K562 treated with DMSO at 1 percent for 4 hours (cell line): Measurements from ENCODE around the gene MAGEB1. TPM values are rescaled to one million over a fixed set of nuclear protein-coding genes. Genes with fewer than 3 reads are reported as not detected.

ENCODE experiments used
- total RNA-seq: library from RNA; unstranded; fragments of 300-600 nt; gene quantifications from 2 replicates; pipeline ENCODE4 v1.2.3, GENCODE V29; 2022; ENCODE audit not compliant: insufficient read depth

The MAGEB1 gene, protein sequence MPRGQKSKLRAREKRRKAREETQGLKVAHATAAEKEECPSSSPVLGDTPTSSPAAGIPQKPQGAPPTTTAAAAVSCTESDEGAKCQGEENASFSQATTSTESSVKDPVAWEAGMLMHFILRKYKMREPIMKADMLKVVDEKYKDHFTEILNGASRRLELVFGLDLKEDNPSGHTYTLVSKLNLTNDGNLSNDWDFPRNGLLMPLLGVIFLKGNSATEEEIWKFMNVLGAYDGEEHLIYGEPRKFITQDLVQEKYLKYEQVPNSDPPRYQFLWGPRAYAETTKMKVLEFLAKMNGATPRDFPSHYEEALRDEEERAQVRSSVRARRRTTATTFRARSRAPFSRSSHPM
- total RNA-seq = 27.2 and 30.7 TPM in 2 replicates

DNA sequence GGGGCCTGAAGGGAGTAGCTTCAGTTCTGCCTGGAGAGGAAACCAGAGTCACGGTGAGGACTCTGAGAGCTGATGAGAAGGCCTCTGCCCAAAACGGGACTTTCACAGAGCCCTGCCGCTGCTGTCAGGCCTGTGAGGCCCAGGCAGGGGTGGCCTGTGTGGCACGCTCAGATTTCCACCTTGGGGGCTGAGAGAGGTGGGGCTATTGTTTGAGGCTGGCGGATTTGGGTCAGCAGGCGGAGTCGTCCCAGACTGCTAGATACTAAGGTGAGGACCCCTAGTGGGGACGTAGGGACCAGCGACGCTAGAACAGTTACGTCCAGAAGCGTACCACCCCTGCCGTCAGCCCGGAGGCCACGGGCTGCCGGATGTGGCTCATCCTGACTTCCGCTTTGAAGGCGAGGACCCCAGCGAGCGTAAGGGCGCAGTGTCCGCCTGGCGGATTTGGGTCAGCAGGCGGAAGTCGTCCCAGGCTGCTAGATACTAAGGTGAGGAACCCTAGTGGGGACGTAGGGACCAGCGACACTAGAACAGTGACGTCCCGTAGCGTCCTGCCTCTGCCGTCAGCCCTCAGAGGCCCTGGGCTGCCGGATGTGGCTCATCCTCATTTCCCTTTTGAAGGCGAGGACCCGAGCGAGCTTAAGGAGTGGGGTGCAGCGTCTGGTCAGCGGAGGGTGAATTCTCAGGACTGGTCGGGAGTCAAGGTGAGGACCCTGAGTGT, at the start of gene MAGEB1:
Gene MAGEB1 (plus strand): TSS at position 378 of the 721 bp plus-strand sequence. CDS start 3,348 bp downstream, outside the sequence.

DNA sequence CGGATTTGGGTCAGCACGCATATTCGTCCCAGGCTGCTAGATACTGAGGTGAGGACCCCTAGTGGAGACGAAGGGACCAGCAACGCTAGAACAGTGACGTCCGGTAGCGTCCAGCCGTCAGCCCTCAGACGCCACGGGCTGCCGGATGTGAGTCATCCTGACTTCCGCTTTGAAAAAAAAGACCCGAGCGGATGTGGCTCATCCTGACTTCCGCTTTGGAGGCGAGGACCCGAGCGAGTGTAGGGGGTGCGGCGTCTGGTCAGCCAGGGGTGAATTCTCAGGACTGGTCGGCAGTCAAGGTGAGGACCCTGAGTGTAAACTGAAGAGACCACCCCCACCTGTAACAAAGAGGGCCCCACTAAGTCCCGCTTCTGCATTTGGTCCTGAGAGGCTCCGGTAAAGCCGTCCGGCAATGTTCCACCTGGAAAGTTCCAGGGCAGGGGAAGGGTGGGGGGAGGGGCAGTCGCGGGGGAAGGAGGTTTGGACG, 31.5 kb upstream of the MAGEB1 start, which contains the start of gene MAGEB2:
Gene MAGEB2 (plus strand): TSS at position 207 of the 487 bp plus-strand sequence. CDS start 3,018 bp downstream, outside the sequence.

DNA sequence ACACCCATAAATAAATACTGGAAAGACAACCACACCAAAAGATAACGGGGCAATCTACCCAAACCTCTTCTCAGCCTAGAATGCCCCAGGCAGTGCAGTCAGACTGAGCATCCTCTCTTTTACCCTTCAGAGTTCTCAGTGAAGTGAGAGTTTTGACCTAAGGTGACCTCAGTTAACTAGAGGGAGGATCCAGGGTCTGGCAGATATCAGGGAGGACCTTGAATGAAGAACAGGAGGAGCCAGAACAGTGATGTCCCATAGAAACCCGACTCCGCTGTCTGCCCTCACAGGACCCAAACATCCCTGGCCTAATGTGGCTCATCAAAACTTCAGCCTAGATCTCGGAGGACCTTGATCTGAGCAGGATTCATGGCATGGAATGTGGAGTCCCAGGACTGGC, 16.6 kb upstream of the MAGEB1 start, which contains the start of gene MAGEB3:
Gene MAGEB3 (plus strand): TSS at position 263 of the 400 bp plus-strand sequence. CDS start 5,268 bp downstream, outside the sequence.

DNA sequence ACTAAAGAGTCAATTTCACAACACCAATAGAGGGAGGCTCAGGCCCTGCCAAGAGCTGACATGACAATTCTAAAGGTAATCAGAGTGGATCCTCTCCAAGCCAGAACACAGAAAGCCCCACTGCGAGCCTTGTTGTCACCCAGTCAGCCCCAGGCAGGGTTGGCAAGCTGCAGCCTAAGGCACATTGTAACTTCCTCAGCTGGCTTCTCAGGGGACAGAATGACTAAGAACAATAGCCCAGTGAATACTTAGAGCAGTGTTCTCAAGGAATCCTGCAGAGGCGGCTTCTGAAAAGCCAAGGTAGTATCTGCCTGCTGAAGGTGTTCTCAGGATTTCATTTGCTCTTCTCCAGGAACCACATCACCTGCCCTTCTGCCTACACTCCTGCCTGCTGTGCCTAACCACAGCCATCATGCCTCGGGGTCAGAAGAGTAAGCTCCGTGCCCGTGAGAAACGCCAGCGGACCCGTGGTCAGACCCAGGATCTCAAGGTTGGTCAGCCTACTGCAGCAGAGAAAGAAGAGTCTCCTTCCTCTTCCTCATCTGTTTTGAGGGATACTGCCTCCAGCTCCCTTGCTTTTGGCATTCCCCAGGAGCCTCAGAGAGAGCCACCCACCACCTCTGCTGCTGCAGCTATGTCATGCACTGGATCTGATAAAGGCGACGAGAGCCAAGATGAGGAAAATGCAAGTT, 5.1 kb upstream of the MAGEB1 start, which contains the start of gene MAGEB4:
Gene MAGEB4 (plus strand): TSS at position 277 of the 692 bp plus-strand sequence. CDS start 136 bp downstream, at position 413.

Other genes starting within 250 kb of the MAGEB1 start
- 93.8 and 99.2 TPM in 2 replicates for gene MAGEB2, start 31.6 kb upstream of the MAGEB1 start, total RNA-seq
- 1.6 TPM in 1 of 2 replicates, not detected in the other for gene MAGEB3, start 16.5 kb upstream of the MAGEB1 start, total RNA-seq
- not detected in 2 replicates for gene MAGEB4, start 5.1 kb upstream of the MAGEB1 start, total RNA-seq
- not detected in 2 replicates for gene NR0B1, start 62.2 kb downstream of the MAGEB1 start, total RNA-seq